Smooth muscle cell (in vitro differentiated cells): ENCODE measurements around the gene MRPS22. TPM values are rescaled to one million over a fixed set of nuclear protein-coding genes. Genes with fewer than 3 reads are reported as not detected.

Source experiments
- DNase-seq: peaks from one replicate; lab custom pipeline; 2025; ENCODE audit not compliant: unreplicated experiment; lab: John Stamatoyannopoulos, UW
- H2AFZ ChIP-seq: fragments of 200-600 bp; sonication (generic); 2 replicates; pipeline ENCODE4 v1.6.0; 2016; ENCODE audit warnings: antibody characterized with exemption, low read depth, mild to moderate bottlenecking
- H3F3A ChIP-seq: fragments of 200-600 bp; sonication (generic); 2 replicates; pipeline ENCODE4 v1.6.0; 2017; ENCODE audit warnings: antibody characterized with exemption, low read depth
- H3K27ac ChIP-seq: fragments of 200-600 bp; sonication (generic); 2 replicates; pipeline ENCODE4 v1.5.1; 2016; ENCODE audit warnings: low read depth, mild to moderate bottlenecking
- H3K27me3 ChIP-seq: fragments of 200-600 bp; sonication (generic); 2 replicates; pipeline ENCODE4 v1.6.1; 2016; ENCODE audit warnings: low read depth, mild to moderate bottlenecking
- H3K36me3 ChIP-seq: fragments of 200-600 bp; sonication (generic); 2 replicates; pipeline ENCODE4 v1.5.1; 2016; ENCODE audit warnings: low read depth
- H3K4me1 ChIP-seq: fragments of 200-600 bp; sonication (generic); 2 replicates; pipeline ENCODE4 v1.5.1; 2016; ENCODE audit warnings: low read depth
- H3K4me2 ChIP-seq: fragments of 200-600 bp; sonication (generic); 2 replicates; pipeline ENCODE4 v1.6.0; 2016; ENCODE audit warnings: mild to moderate bottlenecking
- H3K4me3 ChIP-seq: fragments of 200-600 bp; sonication (generic); 2 replicates; pipeline ENCODE4 v1.5.1; 2016; ENCODE audit warnings: mild to moderate bottlenecking
- H3K79me2 ChIP-seq: fragments of 200-600 bp; sonication (generic); 2 replicates; pipeline ENCODE4 v1.6.0; 2016; ENCODE audit warnings: low read depth, mild to moderate bottlenecking
- H3K9ac ChIP-seq: fragments of 200-600 bp; sonication (generic); 2 replicates; pipeline ENCODE4 v1.6.0; 2016; ENCODE audit warnings: low read depth
- H3K9me3 ChIP-seq: fragments of 200-600 bp; sonication (generic); replicated peaks from 2 replicates; pipeline ENCODE4 v1.5.1; 2016; ENCODE audit warnings: low read depth
- H4K20me1 ChIP-seq: fragments of 200-600 bp; sonication (generic); 2 replicates; pipeline ENCODE4 v1.6.0; 2016; ENCODE audit warnings: low read depth
- CTCF ChIP-seq: fragments of 200-600 bp; sonication (generic); IDR thresholded peaks from 2 replicates; pipeline ENCODE4 v1.5.1; 2017; ENCODE audit warnings: borderline replicate concordance, mild to moderate bottlenecking, antibody characterized with exemption; ENCODE audit not compliant: insufficient read depth, poor library complexity, severe bottlenecking
- WGBS: methylation state at CpG from one replicate; pipeline ENCODE4 v1.1.7; 2016; ENCODE audit warnings: low lambda C conversion rate; 5-methylcytosine and 5-hydroxymethylcytosine counted together
- polyA plus RNA-seq: library from polyadenylated mRNA; unstranded; fragments of >200 nt; fragmentation: Nextera tagmentation; extraction: Ambion mirVana; gene quantifications from 2 replicates; pipeline ENCODE4 v1.2.1, GENCODE V29; 2016
- total RNA-seq: library from RNA; depleted of rRNA; stranded (reverse); fragments of >200 nt; gene quantifications from 2 replicates; pipeline ENCODE4 v1.2.3, GENCODE V29; 2014

Gene MRPS22
- total and polyA plus RNA-seq, 2 experiments from 2014 or later = 70.5 to 96.0 TPM

GRCh38 chr3:139325551-139325950 is 18.3 kb upstream of the MRPS22 start:
- WGBS = 83% methylated on average over 3 of the region's 3 CpGs
- H3K4me1 ChIP-seq = no peaks in the 10 kb centered on the region
- DNase-seq = no peak

GRCh38 chr3:139326131-139326530 is 17.7 kb upstream of the MRPS22 start:
- H3K36me3 ChIP-seq = no peaks in the 10 kb centered on the region
- no peaks in the 10 kb centered on the region for H3F3A ChIP-seq
- no peak for DNase-seq
- TF ChIP-seq CTCF = no peak
- no peaks in the 10 kb centered on the region for H3K4me1 ChIP-seq
- H4K20me1 ChIP-seq = no peaks in the 10 kb centered on the region
- no peak overlapping the region for H2AFZ ChIP-seq
- H3K4me2 ChIP-seq = no peak overlapping the region
- no peaks in the 10 kb centered on the region for H3K9me3 ChIP-seq
- 91% methylated on average over 5 of the region's 5 CpGs for WGBS
- H3K4me3 ChIP-seq = no peak overlapping the region
- H3K79me2 ChIP-seq = no peaks in the 10 kb centered on the region
- H3K9ac ChIP-seq = no peak overlapping the region
- H3K27me3 ChIP-seq = peaks cover 19% of the 10 kb centered on the region
- H3K27ac ChIP-seq = no peak overlapping the region

More at GRCh38 chr3:139325551-139325950, 18.3 kb upstream of the MRPS22 start:
- Histone ChIP-seq H3K9me3 (no peaks in the 10 kb centered on the region), H3K27me3 (peaks cover 14% of the 10 kb centered on the region), H3K36me3 (no peaks in the 10 kb centered on the region), H2AFZ (no peak overlapping the region), H3K79me2 (no peaks in the 10 kb centered on the region), H3F3A (no peaks in the 10 kb centered on the region), H3K27ac (no peak overlapping the region), H3K4me2 (no peak overlapping the region), H4K20me1 (no peaks in the 10 kb centered on the region), H3K9ac (no peak overlapping the region), H3K4me3 (no peak overlapping the region)
- no peak for TF ChIP-seq CTCF

- WGBS = 83% methylated on average over 4 of the region's 4 CpGs
- no peak overlapping the region for H3K9ac ChIP-seq
- H3K4me2 ChIP-seq = no peak overlapping the region
- no peaks in the 10 kb centered on the region for H3K36me3 ChIP-seq
- no peak overlapping the region for H3K27ac ChIP-seq
- H3K79me2 ChIP-seq = no peaks in the 10 kb centered on the region
- no peaks in the 10 kb centered on the region for H3K4me1 ChIP-seq
- H3F3A ChIP-seq = no peaks in the 10 kb centered on the region
- no peak for DNase-seq
- H3K9me3 ChIP-seq = no peaks in the 10 kb centered on the region
- H3K4me3 ChIP-seq = no peak overlapping the region
- TF ChIP-seq CTCF = no peak
- no peak overlapping the region for H2AFZ ChIP-seq
- H3K27me3 ChIP-seq = peaks cover 25% of the 10 kb centered on the region
- no peaks in the 10 kb centered on the region for H4K20me1 ChIP-seq
These were observed 17.1 kb upstream of the MRPS22 start for GRCh38 chr3:139326707-139327106.

- H3K36me3 ChIP-seq = no peaks in the 10 kb centered on the region
- 93% methylated on average over 5 of the region's 5 CpGs for WGBS
These were observed 16.6 kb upstream of the MRPS22 start for GRCh38 chr3:139327231-139327630.

More at GRCh38 chr3:139327231-139327630, 16.6 kb upstream of the MRPS22 start:
- H3K9me3 ChIP-seq = no peaks in the 10 kb centered on the region
- H3K4me2 ChIP-seq = no peak overlapping the region
- no peaks in the 10 kb centered on the region for H3F3A ChIP-seq
- no peak overlapping the region for H3K9ac ChIP-seq
- H3K4me1 ChIP-seq = no peaks in the 10 kb centered on the region
- peaks cover 30% of the 10 kb centered on the region for H3K27me3 ChIP-seq
- TF ChIP-seq CTCF = no peak
- no peak overlapping the region for H3K4me3 ChIP-seq
- DNase-seq = no peak
- no peak overlapping the region for H3K27ac ChIP-seq
- H4K20me1 ChIP-seq = no peaks in the 10 kb centered on the region
- no peaks in the 10 kb centered on the region for H3K79me2 ChIP-seq
- no peak overlapping the region for H2AFZ ChIP-seq
